SW 1271 (cell line): ENCODE measurements around the gene GLG1.

Experiments used
- DNase-seq, 2 experiments: peaks; one replicate each; lab custom pipeline; 2025; lab: John Stamatoyannopoulos, UW

The GLG1 gene

DNA sequence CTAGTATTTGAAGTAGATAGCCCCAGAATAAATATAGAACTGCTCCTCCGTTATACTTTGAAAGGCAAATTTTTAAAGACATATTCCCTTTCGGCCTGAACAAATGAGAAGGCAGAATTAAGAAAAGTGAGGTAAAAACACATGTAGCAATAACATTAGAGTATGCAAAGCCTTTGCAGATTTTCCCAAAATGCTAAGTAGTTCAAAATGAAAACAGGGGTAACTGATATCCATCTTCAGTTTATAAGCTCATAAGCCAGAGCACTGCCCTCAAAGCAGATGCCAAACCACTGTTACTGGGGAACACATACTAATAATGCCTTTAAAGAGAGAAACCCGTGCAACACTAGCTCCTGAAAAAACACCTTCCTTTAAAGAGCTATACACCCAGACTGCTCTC lies 134.4 kb downstream of the GLG1 start:
- no peak for DNase-seq

DNA sequence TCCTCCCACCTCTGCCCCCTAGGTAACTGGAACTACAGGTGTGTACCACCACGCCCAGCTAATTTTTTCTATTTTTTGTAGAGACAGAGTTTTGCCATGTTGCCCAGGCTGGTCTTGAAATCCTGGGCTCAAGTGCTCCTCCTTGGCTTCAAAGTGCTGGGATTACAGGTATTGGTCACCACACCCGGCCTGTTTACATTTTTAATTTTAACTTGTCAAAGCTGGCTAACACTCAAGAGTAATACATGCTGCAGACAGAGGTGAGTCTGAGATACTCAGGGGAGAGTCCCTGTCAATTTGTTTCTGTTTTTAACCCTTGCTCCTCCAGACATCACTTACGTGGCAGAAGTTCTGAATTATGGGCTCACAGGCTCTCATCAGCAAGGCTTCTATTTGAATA lies 134.9 kb downstream of the GLG1 start:
- DNase-seq, result no peak

DNA sequence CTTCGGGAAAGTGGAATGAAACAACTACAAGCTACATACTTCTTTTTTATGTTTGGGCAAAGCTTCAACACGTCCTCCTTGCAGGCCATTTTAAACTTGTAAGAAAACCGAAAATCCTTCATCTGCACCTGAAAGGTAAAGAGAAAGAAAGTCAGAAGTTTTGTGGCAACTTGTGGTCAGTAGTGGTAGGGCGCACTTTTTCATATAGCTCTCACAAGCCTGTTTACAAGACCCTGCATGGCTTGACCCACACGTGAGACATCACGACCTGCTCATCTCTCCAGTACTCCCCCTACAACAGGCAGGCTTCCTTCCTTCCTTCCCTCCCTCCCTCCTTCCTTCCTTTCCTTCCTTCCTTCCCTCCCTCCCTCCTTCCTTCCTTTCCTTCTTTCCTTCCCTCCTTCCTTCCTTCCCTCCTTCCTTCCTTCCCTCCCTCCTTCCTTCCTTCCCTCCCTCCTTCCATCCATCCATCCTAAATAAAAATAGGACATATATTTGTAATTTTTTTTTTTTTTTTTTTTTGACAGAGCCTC lies 136.9 kb downstream of the GLG1 start:
- DNase-seq, result no peak

DNA sequence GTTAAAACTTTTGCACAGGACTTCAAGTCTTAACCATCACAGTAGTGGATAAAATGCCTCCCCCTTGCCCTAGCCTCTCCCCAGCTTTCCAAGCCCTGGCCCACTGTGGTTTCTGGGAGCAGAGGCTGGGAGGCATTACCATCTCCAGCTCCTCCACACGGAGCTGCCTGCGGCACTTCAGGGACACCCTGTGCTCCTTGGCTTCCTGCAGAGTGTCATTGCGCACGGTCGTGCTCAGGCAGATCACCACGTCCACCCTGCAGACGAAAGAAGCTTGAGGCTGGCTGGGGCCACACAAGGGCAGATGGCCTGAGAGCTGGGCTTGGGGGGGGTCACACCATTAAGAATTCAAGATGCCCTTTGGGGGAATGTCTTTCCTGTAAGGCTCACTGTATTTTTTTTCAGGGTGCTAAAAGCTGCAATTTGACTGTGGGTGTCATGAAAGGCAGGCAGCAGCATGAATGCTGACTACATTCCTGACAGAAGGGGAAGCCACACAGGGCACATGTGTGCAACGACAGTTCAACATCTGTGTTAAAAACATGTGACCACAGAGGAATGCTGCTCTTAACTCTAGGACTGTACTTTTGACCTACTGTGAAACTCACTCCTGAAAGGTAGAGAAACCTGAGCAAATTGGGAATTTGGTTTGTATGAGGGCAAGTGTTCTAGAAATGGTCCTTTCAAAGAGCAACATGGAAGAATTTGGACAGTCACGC lies 137.9 kb downstream of the GLG1 start:
- no peak for DNase-seq

DNA sequence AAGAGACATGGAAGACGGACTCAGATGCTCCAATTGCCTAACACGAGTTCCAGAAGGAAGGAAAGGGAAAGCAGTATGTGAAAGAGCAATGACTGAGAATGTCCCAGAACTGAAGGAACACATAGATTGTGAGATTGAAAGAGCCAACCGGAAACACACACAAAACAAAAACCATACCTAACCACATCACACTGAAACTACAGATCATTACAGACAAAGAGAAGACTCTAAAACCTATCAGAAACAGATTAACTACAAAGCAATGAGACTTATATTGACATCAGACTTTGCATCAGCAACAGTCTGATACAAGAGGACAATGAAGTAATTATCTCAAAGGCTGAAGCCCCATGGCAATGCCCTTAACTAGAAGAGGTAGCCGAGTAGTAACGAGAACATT lies 140.0 kb downstream of the GLG1 start:
- DNase-seq, result no peak

DNA sequence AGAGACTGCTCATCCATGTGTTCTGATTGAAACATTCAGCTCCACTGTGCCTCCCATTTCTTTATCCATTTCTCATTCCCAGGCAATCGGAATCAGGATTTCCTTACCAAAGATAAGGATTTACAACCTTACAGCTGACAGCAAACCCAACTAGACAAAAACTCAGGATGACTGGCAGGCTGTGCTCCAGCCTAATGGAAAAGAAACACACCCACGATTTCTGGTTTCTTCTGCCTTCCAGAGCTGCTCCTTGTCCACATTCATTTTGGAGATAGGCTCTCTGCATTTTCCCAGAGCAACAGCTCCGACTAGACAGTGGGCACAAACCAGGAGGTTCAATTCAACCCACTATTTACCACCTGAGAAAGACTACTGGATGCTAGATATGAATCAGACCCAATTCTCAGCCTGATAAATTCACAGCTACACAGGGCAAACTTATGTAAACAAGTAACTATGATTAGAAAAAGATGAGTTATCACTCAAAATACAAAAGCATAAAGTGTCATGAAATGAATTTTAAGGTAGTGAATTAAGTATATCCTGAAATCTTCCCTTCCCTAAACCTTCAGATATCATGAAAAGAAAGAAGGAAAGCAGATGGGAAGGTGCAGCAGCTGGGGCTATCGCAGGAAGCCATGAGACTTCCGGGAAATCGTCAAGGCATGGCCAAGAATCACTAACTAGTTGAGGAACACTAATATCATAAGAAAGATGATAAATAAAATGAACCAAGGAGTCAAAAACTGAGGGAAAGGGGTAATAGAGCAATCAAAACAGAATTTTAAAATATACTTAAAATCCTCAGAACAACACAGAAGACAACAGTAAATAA lies 140.8 kb downstream of the GLG1 start:
- DNase-seq, result no peak

DNA sequence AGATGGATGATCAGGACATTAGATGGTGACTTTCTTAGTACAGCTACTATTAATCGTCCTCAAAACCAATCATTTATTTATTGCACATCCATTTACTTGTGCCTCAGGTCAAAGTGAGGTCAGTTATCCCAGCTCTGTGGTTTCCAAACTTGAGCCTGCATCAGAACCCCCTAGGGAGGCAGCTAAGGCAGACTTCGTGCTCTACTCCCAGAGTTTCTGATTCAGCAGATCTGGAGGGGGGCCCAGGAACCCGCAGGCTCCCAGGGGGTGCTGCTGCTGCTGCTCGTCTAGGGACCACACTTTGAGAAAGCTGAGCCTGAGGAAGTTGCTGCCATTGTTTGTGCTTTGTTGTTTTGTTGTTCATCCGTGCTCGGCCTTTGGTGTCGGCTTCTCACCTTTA lies 141.6 kb downstream of the GLG1 start:
- DNase-seq, result no peak

DNA sequence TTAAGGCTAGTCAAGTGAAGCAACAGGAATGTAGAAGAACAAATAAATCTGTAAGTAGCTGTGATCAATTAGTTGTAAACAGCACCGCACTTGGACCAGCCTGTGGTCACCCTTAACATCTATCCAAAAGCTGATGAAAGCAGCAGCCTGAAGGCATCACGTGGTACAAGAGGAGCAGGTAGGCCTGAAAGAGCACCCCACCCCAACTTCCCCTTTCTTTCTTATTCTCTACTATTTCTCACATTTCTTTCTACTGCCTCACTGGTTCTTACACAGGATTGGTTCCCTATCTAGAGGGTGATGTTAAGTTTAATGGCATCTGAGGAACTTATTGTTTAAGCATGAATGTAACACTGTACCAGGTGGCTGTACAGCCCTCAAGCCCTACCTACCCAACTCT lies 143.0 kb downstream of the GLG1 start:
- no peak for DNase-seq

DNA sequence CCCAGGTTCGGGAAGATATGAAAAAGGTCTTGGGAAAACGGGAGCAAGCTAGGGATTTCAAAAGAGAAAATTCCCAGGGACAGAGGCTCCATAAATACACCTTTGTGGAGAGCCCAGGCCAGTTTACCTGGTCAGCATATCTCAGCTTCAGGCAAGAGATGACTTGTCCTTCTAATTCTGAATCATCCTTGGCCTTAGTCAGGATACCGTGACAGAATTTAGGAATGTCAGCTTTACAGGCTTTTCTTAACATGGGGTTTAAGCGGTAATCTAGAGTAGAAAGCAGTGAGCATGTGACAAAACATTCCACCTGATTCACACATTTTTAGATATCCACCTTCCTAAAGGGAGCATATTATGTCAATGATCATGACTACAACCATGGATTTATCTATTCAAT lies 144.6 kb downstream of the GLG1 start:
- DNase-seq, result no peak

DNA sequence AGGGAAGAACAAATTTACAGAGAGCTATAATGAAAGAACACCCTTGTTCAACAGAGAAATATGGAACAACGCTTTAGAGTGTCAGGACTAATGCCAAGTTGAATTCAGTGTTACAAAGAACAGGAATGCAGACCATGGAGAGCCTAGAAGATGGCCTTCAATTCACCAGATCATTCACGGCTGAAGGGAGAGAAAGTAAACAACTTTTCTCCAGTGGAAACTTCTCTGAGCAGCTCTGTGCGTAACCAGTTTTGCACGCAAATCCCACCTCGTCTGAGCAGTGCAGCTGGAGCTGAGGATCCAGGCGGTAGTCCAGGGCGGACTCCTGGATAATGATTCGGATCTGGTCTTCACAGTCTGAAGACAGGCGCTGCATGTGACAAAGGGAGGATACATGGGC lies 145.1 kb downstream of the GLG1 start:
- DNase-seq, result no peak

DNA sequence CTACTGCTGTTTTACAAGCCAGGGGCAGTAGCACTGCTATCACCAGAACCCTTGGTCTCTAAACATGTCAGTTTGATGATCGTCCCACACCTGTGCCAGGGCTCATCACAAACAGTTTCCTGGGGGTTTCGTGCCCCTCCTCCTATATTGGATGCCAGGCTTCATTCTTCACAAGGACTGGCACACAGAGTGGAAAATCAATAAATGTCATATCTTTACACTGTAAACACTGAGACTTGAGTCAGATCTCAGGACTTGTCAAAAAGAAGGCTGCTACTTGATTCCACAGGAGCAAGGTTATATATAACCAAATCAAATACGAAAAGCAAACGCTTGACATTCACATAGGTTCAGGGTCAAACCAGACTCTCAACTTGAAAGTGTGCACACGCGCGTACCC lies 146.4 kb downstream of the GLG1 start:
- no peak for DNase-seq

DNA sequence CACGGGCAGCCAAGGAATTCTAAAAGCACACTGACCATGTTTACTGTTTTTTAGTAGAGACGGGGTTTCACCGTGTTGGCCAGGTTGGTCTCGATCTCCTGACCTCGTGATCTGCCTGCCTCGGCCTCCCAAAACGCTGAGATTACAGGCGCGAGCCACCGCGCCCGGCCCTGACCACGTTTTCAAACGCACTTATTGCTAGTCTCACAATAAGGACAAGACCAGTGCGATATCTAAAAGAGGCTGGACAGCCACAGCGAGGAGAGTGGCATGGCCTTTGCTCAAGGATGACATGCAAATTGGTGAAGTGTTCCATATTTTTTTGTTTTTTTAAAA lies 150.7 kb downstream of the GLG1 start:
- DNase-seq, result no peak

DNA sequence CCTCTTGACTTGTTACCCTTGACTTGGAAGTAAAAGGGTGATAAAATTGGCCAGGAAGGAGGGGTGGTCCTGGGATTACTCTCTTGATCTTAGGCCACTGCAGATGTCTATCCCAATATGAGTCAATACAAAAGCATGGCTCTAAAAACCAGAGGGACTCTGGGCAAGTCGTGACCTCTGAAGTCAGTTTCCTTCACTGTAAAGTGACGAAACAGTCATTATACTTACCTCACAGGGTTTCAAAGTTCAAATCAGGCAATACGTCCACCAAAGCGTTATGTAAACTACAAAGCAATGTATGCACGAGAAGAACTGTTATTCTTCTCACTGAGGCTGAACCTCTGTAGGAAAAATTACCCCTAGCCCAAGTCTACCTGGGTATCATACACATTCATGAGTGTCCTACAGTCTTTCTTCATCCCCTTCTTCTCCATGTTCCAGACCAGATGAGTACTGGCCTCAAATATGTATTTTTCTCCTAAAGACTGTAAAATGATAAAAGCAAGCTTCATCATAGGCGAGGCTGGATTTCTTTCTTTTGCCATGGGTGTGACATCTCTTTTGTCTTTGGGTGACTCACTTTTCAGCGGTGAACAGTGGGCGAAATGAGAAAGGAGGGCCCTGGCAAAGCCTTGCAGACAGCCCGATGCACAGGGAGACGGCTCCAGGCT lies 151.2 kb downstream of the GLG1 start:
- DNase-seq, result no peak

DNA sequence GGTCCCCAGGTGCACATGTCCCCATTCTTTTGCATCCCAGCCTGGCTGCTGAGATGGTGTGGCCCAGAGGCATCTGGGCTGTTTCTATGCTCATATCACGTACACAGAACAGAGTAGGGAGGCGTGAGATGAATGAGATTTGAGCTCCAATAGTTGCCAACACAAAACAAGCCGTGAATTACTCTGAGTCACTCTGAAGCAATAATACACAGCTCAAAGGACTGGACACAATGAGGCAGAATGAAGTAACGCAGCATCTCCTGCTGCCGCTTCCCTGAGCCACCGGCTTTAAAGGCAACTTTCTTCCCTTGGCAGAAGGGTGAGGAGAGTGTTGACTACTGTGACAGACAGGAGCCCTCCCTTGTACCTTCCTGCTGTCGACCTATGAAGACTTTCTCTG lies 151.7 kb downstream of the GLG1 start:
- DNase-seq, result no peak

DNA sequence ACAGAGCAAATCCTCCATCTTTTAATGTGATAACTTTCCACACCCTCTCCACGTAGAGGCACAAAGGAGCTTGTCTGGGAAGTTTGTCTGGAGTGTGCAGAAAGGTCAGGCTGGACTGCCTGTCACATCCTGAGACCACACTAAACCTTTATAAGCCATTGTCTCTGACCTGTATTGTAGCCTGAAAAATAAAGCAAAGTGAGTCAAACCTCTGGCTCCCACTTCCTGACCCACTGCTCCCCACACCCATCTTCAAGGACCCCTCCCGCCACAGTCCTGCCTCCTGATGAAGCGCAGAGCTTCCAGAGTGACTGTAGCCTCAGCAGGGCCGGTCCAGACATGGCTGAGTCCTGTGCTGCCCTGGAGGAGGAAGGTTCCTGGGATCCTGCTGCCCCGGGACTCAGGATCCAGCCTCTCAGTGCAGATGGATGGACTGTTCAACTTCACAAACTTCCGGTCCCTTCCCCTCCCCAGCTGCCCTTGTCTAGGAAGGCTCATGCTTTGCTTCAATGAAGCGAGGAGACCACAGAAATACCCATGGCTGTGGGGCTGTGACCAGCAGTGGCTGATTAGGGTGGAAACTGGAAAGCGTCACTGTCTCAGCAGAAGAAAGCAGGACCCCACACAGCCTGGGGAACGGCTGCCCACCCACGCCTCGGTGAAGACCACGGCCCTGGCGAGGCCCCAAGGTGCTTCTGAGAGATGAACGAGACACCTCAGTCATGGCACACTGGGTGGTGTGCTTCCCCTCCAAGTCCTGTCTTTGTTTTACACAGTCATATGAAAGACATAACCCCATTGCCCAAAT lies 154.8 kb downstream of the GLG1 start:
- no peak for DNase-seq

DNA sequence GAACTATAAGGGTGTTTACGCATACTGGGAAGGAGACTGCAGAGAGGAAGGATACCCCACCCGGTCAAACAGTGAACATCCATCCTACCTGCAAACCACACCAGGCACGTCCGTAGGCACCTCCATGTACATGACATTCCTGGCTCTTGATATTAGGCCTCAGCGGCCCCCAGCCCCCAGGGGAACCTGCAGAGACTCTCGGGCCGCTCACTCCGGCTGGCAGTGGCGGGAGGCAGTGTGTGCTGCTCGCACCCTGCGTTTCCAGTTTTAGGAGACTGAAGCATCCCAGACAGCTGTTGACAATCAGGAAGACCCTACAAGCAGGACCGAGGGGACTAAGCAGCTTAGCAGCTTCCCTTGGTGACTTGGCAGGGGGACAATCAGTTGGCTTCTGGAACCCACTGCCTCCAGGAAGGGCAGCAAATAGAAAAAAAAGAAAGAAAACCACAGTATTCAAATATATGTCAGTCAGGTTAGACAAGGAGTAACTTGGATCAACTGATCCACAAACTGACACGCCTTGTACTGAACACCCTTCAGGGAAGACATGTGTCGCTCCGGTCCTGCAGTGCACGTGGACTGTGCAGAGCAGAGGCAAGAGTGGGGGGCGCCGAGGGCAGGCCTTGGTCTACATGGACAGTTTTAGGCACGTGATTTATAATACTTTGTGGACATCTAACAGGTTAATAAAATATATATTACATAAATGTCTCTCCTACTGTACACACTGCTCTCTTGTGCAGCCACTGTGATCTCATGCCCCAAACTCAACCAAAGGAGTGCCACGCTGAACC lies 155.8 kb downstream of the GLG1 start:
- no peak for DNase-seq

DNA sequence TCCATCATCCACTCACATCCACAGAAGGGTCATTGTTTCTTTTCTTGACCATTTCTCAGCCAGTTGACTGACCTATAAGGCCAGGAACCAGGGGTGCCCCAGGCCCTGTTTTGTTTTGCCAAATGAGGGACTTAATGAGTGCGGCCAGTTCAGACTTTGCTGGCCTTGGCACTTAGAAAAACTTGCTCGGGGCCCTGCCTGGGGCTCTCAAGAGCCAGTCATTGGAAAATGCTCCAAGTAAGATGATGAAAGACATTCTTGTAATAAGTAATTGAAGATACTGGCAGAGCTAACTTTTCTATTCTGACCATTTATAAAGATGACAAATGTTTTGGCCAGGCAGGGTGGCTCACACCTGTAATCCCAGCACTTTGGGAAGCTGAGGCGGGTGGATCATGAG lies 156.7 kb downstream of the GLG1 start:
- DNase-seq, result no peak

DNA sequence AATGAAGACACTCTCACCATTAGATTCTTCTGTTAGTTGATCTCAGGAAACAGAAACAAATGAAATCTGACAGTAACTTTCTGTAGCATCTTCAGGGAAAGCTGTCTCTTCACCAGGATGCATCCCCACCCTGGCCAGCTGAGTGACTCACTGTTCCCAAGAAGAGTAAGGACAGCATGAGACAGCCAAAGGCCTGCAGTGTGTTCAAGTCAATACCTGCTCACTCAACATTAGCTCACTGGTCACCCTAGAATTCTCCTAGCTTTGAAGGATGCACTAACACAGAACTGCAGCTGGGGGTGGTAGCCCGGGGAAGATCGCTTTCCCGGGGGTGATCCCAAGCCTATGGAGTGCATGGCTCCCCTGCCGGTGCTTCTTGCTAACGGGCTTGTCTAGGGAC lies 157.4 kb downstream of the GLG1 start:
- peak; percentile 41 to 60 for DNase-seq

DNA sequence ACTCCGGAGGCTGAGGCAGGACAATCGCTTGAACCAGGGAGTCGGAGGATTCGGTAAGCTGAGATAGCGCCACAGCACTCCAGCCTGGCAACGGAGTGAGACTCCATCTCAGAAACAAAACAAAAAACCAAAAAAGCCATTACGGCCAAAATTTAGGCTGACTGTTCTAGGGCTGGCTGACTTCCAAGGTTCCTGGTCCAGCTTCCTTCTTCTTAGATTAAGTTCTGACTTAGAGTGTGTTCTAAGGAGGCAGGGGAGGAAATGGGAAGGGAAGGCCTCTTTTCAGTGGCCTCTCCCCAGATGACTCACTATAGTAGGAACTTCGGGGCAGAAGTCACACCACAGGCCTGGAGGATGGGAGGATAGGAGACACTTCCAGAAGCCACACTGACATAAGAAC lies 157.9 kb downstream of the GLG1 start:
- peak; percentile 41 to 79 for DNase-seq

DNA sequence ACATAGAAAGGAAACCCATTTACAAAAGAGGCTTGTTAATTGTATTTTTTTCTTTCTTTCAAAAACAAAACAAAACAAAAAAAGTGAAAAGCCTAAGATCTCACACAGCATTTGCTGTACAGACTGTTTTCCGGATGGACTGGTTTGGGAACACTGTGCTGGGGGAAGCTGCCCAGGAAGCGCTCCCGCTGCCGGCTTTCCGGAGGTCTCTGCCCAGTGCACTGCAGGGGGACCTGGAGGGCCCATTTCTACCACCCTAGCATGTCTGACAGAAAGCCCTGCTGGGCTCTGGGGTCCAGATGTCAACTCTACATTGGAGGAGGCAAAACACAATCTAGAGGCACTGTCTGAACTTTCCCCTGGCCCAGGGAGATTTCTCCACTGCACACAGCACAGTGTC lies 159.3 kb downstream of the GLG1 start:
- no peak for DNase-seq

DNA sequence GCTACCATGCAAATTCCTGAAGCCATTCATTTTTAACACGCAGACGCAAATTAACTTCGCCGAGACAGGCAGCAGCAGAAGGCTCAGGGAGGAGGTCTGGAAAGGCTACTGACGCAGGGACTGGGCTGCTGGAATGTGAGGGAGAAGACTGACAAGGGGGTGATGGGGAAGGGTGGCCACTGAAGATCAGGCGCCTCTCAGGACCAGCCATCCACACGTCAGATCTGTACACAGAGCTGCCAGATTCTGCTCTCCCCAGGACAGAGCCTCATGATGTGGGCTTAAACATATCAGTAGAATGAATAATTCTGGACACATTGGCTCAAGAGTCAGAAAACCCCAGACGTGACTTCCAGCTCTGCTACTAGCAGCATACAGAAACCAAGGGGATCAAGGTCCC lies 160.0 kb downstream of the GLG1 start:
- no peak for DNase-seq
